ENCODE data around the gene ECPAS. TPM values are rescaled to one million over a fixed set of nuclear protein-coding genes. Genes with fewer than 3 reads are reported as not detected.
"Not testable (repeated sequence)": the region's sequence is repeated elsewhere in the genome, so short reads cannot be mapped to it uniquely, and the experiment has no call there.

The ECPAS gene
- total RNA-seq, 1 donor from 2014 or later: 89.7 TPM

GRCh38 chr9:111349766-111350165 is 134.4 kb downstream of the ECPAS start:
- FAIRE-seq (no peak), DNase-seq (ENCODE audit: low read depth) (no peak)
- no peaks in the 10 kb centered on the region for H3K36me3 ChIP-seq (ENCODE audit: insufficient read depth, low read length)
- Mint-ChIP-seq H3K9me3 (ENCODE audit: unreplicated experiment) (no peaks in the 10 kb centered on the region), H3K4me1 (ENCODE audit: low read depth, unreplicated experiment) (peaks cover 1% of the 10 kb centered on the region), H3K4me3 (ENCODE audit: unreplicated experiment) (no peak overlapping the region), H3K27ac (ENCODE audit: unreplicated experiment) (no peak overlapping the region), H3K27me3 (ENCODE audit: low read depth, unreplicated experiment) (no peaks in the 10 kb centered on the region), H3K36me3 (ENCODE audit: low read depth, unreplicated experiment) (peaks cover 1% of the 10 kb centered on the region)
- H2AFZ ChIP-seq (ENCODE audit: low read depth, low read length): no peak overlapping the region
- no peaks in the 10 kb centered on the region for H3K9me3 ChIP-seq (ENCODE audit: insufficient read depth, low read depth, low read length)
- H3K27me3 ChIP-seq (ENCODE audit: insufficient read depth, low read length): no peaks in the 10 kb centered on the region
- TF ChIP-seq CTCF (IDR thresholded peaks at IDR 0.05; ENCODE audit: insufficient read depth, low read depth, low read length): no peak
- no peak for TF ChIP-seq EZH2 (IDR thresholded peaks at IDR 0.05; ENCODE audit: insufficient read depth, low read length)
- H3K4me3 ChIP-seq (ENCODE audit: insufficient read depth, low read depth, low read length): no peak overlapping the region
- no peaks in the 10 kb centered on the region for H3K79me2 ChIP-seq (ENCODE audit: insufficient read depth, low read length)
- no peak overlapping the region for H3K4me2 ChIP-seq (ENCODE audit: low read length)
- no peak overlapping the region for H3K27ac ChIP-seq (ENCODE audit: low read depth, low read length)
- no peaks in the 10 kb centered on the region for H4K20me1 ChIP-seq (ENCODE audit: insufficient read depth, low read length)
- no peak overlapping the region for H3K9ac ChIP-seq (ENCODE audit: low read length)
- H3K4me1 ChIP-seq (ENCODE audit: insufficient read depth, low read length): no peaks in the 10 kb centered on the region

DNA sequence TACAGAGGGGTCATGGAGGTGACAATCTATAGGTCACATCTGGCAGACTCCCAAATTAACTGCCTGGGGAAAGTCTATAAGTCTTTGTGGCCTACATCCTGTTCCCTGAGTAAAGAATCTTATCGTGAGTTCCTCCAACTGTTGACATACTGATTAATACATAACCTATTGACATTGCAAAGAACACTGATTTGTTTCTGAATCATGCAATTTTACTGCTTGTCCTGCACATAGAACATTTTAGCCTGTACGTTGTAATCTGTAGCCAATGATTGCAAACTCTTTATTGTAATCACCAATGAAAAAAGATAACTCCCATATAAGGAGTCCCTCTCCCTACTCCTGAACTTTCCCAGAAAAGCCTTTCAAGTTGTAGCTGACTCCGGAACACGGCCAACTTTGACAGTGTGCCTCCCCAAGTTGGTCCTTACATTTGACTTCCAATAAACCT is 135.3 kb downstream of the ECPAS start:
- FAIRE-seq (peak; percentile 9), DNase-seq (ENCODE audit: low read depth) (no peak)
- Histone ChIP-seq H3K4me1 (ENCODE audit: insufficient read depth, low read length) (no peaks in the 10 kb centered on the region), H3K36me3 (ENCODE audit: insufficient read depth, low read length) (no peaks in the 10 kb centered on the region), H3K27ac (ENCODE audit: low read depth, low read length) (no peak overlapping the region), H3K4me2 (ENCODE audit: low read length) (no peak overlapping the region), H3K79me2 (ENCODE audit: insufficient read depth, low read length) (no peaks in the 10 kb centered on the region), H3K27me3 (ENCODE audit: insufficient read depth, low read length) (no peaks in the 10 kb centered on the region), H3K9me3 (ENCODE audit: insufficient read depth, low read depth, low read length) (no peaks in the 10 kb centered on the region), H4K20me1 (ENCODE audit: insufficient read depth, low read length) (no peaks in the 10 kb centered on the region), H3K9ac (ENCODE audit: low read length) (no peak overlapping the region), H2AFZ (ENCODE audit: low read depth, low read length) (no peak overlapping the region), H3K4me3 (ENCODE audit: insufficient read depth, low read depth, low read length) (no peak overlapping the region)
- Mint-ChIP-seq H3K9me3 (ENCODE audit: unreplicated experiment) (no peaks in the 10 kb centered on the region), H3K27ac (ENCODE audit: unreplicated experiment) (no peak overlapping the region), H3K4me3 (ENCODE audit: unreplicated experiment) (no peak overlapping the region), H3K36me3 (ENCODE audit: low read depth, unreplicated experiment) (peaks cover 1% of the 10 kb centered on the region), H3K27me3 (ENCODE audit: low read depth, unreplicated experiment) (no peaks in the 10 kb centered on the region), H3K4me1 (ENCODE audit: low read depth, unreplicated experiment) (peaks cover 1% of the 10 kb centered on the region)
- TF ChIP-seq CTCF (IDR thresholded peaks at IDR 0.05; ENCODE audit: insufficient read depth, low read depth, low read length): no peak
- no peak for TF ChIP-seq EZH2 (IDR thresholded peaks at IDR 0.05; ENCODE audit: insufficient read depth, low read length)

DNA sequence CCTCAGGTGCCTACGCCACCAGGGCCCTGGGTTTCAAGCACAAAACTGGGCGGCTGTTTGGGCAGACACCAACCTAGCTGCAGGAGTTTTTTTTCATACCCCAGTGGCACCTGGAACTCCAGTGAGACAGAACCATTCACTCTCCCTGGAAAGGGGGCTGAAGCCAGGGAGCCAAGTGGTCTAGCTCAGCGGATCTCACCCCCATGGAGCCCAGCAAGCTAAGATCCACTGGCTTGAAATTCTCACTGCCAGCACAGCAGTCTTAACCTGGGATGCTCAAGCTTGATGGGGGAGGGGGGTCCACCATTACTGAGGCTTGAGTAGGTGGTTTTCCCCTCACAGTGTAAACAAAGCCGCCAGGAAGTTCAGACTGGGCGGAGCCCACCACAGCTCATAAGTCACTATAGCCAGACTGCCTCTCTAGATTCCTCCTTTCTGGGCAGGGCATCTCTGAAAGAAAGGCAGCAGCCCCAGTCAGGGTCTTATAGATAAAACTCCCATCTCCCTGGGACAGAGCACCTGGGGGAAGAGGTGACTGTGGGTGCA is 149.8 kb downstream of the ECPAS start:
- H4K20me1 ChIP-seq (ENCODE audit: insufficient read depth, low read length); H3K4me1 Mint-ChIP-seq (ENCODE audit: low read depth, unreplicated experiment); FAIRE-seq; H3K36me3 ChIP-seq (ENCODE audit: insufficient read depth, low read length); H3K27me3 ChIP-seq (ENCODE audit: insufficient read depth, low read length); H3K27ac ChIP-seq (ENCODE audit: low read depth, low read length); H3K27ac Mint-ChIP-seq (ENCODE audit: unreplicated experiment); H3K4me1 ChIP-seq (ENCODE audit: insufficient read depth, low read length); H3K36me3 Mint-ChIP-seq (ENCODE audit: low read depth, unreplicated experiment); H3K9me3 Mint-ChIP-seq (ENCODE audit: unreplicated experiment); H3K9me3 ChIP-seq (ENCODE audit: insufficient read depth, low read depth, low read length); H2AFZ ChIP-seq (ENCODE audit: low read depth, low read length); H3K4me2 ChIP-seq (ENCODE audit: low read length); H3K4me3 ChIP-seq (ENCODE audit: insufficient read depth, low read depth, low read length); H3K9ac ChIP-seq (ENCODE audit: low read length); H3K4me3 Mint-ChIP-seq (ENCODE audit: unreplicated experiment); H3K27me3 Mint-ChIP-seq (ENCODE audit: low read depth, unreplicated experiment); DNase-seq (ENCODE audit: low read depth); H3K79me2 ChIP-seq (ENCODE audit: insufficient read depth, low read length): not testable (repeated sequence)

Data from astrocyte (in vitro differentiated cells and primary cell).